GM20431 (cell line): ENCODE measurements around the gene MYLK4.

Source experiments
- in situ Hi-C: fragments of 300-500 bp; cut with MseI, MboI; formaldehyde crosslinking; loops from one replicate; pipeline ENCODE4 v1.15.0; 2020; ENCODE audit warnings: low sequenced_read_pairs; ENCODE audit not compliant: unreplicated experiment

MYLK4 gene

GRCh38 chr6:2750832-2751231, at the start of gene MYLK4:
Gene MYLK4, minus strand, starts transcription at chr6:2750922. Its CDS starts 1,628 bp downstream, at chr6:2749294.
- in situ Hi-C loops = no loop called here

GRCh38 chr6:2799936-2800527, 49.3 kb upstream of the MYLK4 start:
- in situ Hi-C loops = no loop called here

GRCh38 chr6:2798586-2799134, 47.9 kb upstream of the MYLK4 start:
- in situ Hi-C loops = no loop called here

GRCh38 chr6:2797564-2798031, 46.9 kb upstream of the MYLK4 start:
- in situ Hi-C loops = no loop called here

GRCh38 chr6:2796861-2797260, 46.1 kb upstream of the MYLK4 start:
- in situ Hi-C loops = no loop called here

- in situ Hi-C loops = no loop called here
Observed at GRCh38 chr6:2795956-2796355, 45.2 kb upstream of the MYLK4 start.

- in situ Hi-C loops = no loop called here
Observed at GRCh38 chr6:2795162-2795561, 44.4 kb upstream of the MYLK4 start.

GRCh38 chr6:2794171-2794730, 43.5 kb upstream of the MYLK4 start:
- in situ Hi-C loops = no loop called here

GRCh38 chr6:2793534-2794151, 42.9 kb upstream of the MYLK4 start:
- in situ Hi-C loops = no loop called here

GRCh38 chr6:2792330-2793110, 41.8 kb upstream of the MYLK4 start:
- in situ Hi-C loops = no loop called here

GRCh38 chr6:2791450-2791974, 40.8 kb upstream of the MYLK4 start:
- in situ Hi-C loops = no loop called here

GRCh38 chr6:2790588-2791449, 40.1 kb upstream of the MYLK4 start:
- in situ Hi-C loops = no loop called here

- in situ Hi-C loops = no loop called here
Observed at GRCh38 chr6:2786269-2786668, 35.5 kb upstream of the MYLK4 start.

- in situ Hi-C loops = no loop called here
Observed at GRCh38 chr6:2784930-2785329, 34.2 kb upstream of the MYLK4 start.

GRCh38 chr6:2784061-2784460, 33.3 kb upstream of the MYLK4 start:
- in situ Hi-C loops = no loop called here

GRCh38 chr6:2783188-2783963, 32.7 kb upstream of the MYLK4 start:
- in situ Hi-C loops = no loop called here

- in situ Hi-C loops = no loop called here
Observed at GRCh38 chr6:2782825-2783187, 32.1 kb upstream of the MYLK4 start.

- in situ Hi-C loops = no loop called here
Observed at GRCh38 chr6:2782356-2782708, 31.6 kb upstream of the MYLK4 start.
